OCI-LY1 (cell line): ENCODE measurements around the gene ARHGAP25.

Experiments used
- H2AFZ ChIP-seq: fragments of 200-600 bp; sonication (generic), shearing (Covaris generic); 2 replicates; pipeline ENCODE4 v1.6.0; 2014; ENCODE audit warnings: antibody characterized with exemption, mild to moderate bottlenecking, low read length
- H3F3A ChIP-seq: fragments of 200-600 bp; sonication (generic), shearing (Covaris generic); 2 replicates; pipeline ENCODE4 v1.6.0; 2014; ENCODE audit warnings: mild to moderate bottlenecking, antibody characterized with exemption, low read length, moderate library complexity; ENCODE audit not compliant: insufficient read depth
- H3K27ac ChIP-seq: fragments of 200-600 bp; sonication (generic); 2 replicates; pipeline ENCODE4 v1.5.1; 2014; ENCODE audit warnings: low read length, mixed run types, mild to moderate bottlenecking, low read depth; ENCODE audit not compliant: poor library complexity, severe bottlenecking
- H3K27me3 ChIP-seq: fragments of 200-600 bp; sonication (generic); 2 replicates; pipeline ENCODE4 v1.6.0; 2014; ENCODE audit warnings: antibody characterized with exemption, mild to moderate bottlenecking, low read length, moderate library complexity; ENCODE audit not compliant: insufficient read depth
- H3K36me3 ChIP-seq: fragments of 200-600 bp; sonication (generic); 2 replicates; pipeline ENCODE4 v1.6.1; 2014; ENCODE audit warnings: mild to moderate bottlenecking, antibody characterized with exemption, low read length, moderate library complexity, mixed read lengths; ENCODE audit not compliant: insufficient read depth
- H3K4me1 ChIP-seq: fragments of 200-600 bp; sonication (generic); 2 replicates; pipeline ENCODE4 v1.5.1; 2014; ENCODE audit warnings: mild to moderate bottlenecking, low read length, moderate library complexity; ENCODE audit not compliant: insufficient read depth, severe bottlenecking
- H3K4me2 ChIP-seq: fragments of 200-600 bp; sonication (generic), shearing (Covaris generic); 2 replicates; pipeline ENCODE4 v1.6.1; 2014; ENCODE audit warnings: low read length
- H3K4me3 ChIP-seq: fragments of 200-600 bp; sonication (generic); 2 replicates; pipeline ENCODE4 v1.5.1; 2014; ENCODE audit warnings: low read length, low read depth, mild to moderate bottlenecking, mixed read lengths; ENCODE audit not compliant: poor library complexity, severe bottlenecking
- H3K79me2 ChIP-seq: fragments of 200-600 bp; shearing (Covaris generic); 2 replicates; pipeline ENCODE4 v1.6.1; 2016; ENCODE audit warnings: mixed run types, low read length, mixed read lengths; ENCODE audit not compliant: insufficient read depth
- H3K9ac ChIP-seq: fragments of 200-600 bp; sonication (generic), shearing (Covaris generic); 2 replicates; pipeline ENCODE4 v1.6.1; 2014; ENCODE audit warnings: mild to moderate bottlenecking, low read length, mixed read lengths
- H3K9me2 ChIP-seq: fragments of 200-600 bp; sonication (generic), shearing (Covaris generic); 2 replicates; pipeline ENCODE4 v1.6.1; 2014; ENCODE audit warnings: low read depth, mild to moderate bottlenecking, low read length, mixed read lengths
- H3K9me3 ChIP-seq: fragments of 200-600 bp; shearing (Covaris generic); 2 replicates; pipeline ENCODE4 v1.6.1; 2014; ENCODE audit warnings: low read length, mixed read lengths
- H4K20me1 ChIP-seq: fragments of 200-600 bp; sonication (generic), shearing (Covaris generic); 2 replicates; pipeline ENCODE4 v1.6.0; 2016; ENCODE audit warnings: mild to moderate bottlenecking, low read length; ENCODE audit not compliant: insufficient read depth
- CTCF ChIP-seq: fragments of 200-600 bp; sonication (generic), shearing (Covaris generic); IDR thresholded peaks from 2 replicates; pipeline ENCODE4 v1.5.1; 2017; ENCODE audit warnings: mild to moderate bottlenecking, antibody characterized with exemption, low read length, moderate library complexity, mixed read lengths
- EZH2 ChIP-seq: fragments of 200-600 bp; sonication (generic), shearing (Covaris generic); IDR thresholded peaks from 2 replicates; pipeline ENCODE4 v1.8.0; 2017; ENCODE audit warnings: borderline replicate concordance, mixed run types, mild to moderate bottlenecking, antibody characterized with exemption, low read length, moderate library complexity, mixed read lengths

ARHGAP25 gene

GRCh38 chr2:68745006-68745405 lies 10.4 kb downstream of the ARHGAP25 start:
- H3K4me3 ChIP-seq: no peak overlapping the region
- H3F3A ChIP-seq: peaks cover 3% of the 10 kb centered on the region; the same call in 1 of the 2 replicates
- H3K27me3 ChIP-seq: no peaks in the 10 kb centered on the region
- H3K27ac ChIP-seq: peak overlapping the region; percentile 73
- H3K9ac ChIP-seq: no peak overlapping the region; the same call in 1 of the 2 replicates
- no peaks in the 10 kb centered on the region for H3K9me2 ChIP-seq
- H2AFZ ChIP-seq: no peak overlapping the region
- H3K79me2 ChIP-seq: peaks cover 42% of the 10 kb centered on the region
- TF ChIP-seq EZH2: no peak
- TF ChIP-seq CTCF: no peak
- no peaks in the 10 kb centered on the region for H3K9me3 ChIP-seq
- peak overlapping the region; percentile 84; the same call in 1 of the 2 replicates for H3K4me2 ChIP-seq
- peaks cover 14% of the 10 kb centered on the region for H3K36me3 ChIP-seq
- peaks cover 71% of the 10 kb centered on the region for H3K4me1 ChIP-seq
- no peaks in the 10 kb centered on the region for H4K20me1 ChIP-seq

- H3K4me2 ChIP-seq: no peak overlapping the region
- H3K9me2 ChIP-seq: no peaks in the 10 kb centered on the region
- peaks cover 28% of the 10 kb centered on the region for H3K79me2 ChIP-seq
- no peak overlapping the region for H3K27ac ChIP-seq
- peaks cover 66% of the 10 kb centered on the region for H3K4me1 ChIP-seq
- H4K20me1 ChIP-seq: no peaks in the 10 kb centered on the region
- peaks cover 3% of the 10 kb centered on the region; the same call in 1 of the 2 replicates for H3F3A ChIP-seq
- no peaks in the 10 kb centered on the region for H3K9me3 ChIP-seq
- H3K9ac ChIP-seq: no peak overlapping the region
- peaks cover 14% of the 10 kb centered on the region for H3K36me3 ChIP-seq
- no peaks in the 10 kb centered on the region for H3K27me3 ChIP-seq
- TF ChIP-seq CTCF: no peak
- TF ChIP-seq EZH2: no peak
- no peak overlapping the region for H3K4me3 ChIP-seq
- no peak overlapping the region for H2AFZ ChIP-seq
Measured at GRCh38 chr2:68746408-68746807, 11.8 kb downstream of the ARHGAP25 start.

GRCh38 chr2:68747413-68747812 lies 12.8 kb downstream of the ARHGAP25 start:
- no peaks in the 10 kb centered on the region for H3K9me2 ChIP-seq
- no peak overlapping the region for H2AFZ ChIP-seq
- H3K4me2 ChIP-seq: no peak overlapping the region
- no peak overlapping the region for H3K4me3 ChIP-seq
- peaks cover 25% of the 10 kb centered on the region for H3K79me2 ChIP-seq
- H3F3A ChIP-seq: peaks cover 3% of the 10 kb centered on the region; the same call in 1 of the 2 replicates
- no peak overlapping the region for H3K9ac ChIP-seq
- peaks cover 66% of the 10 kb centered on the region for H3K4me1 ChIP-seq
- no peaks in the 10 kb centered on the region for H3K27me3 ChIP-seq
- TF ChIP-seq CTCF: no peak
- no peak for TF ChIP-seq EZH2
- no peaks in the 10 kb centered on the region for H3K9me3 ChIP-seq
- peaks cover 16% of the 10 kb centered on the region for H3K36me3 ChIP-seq
- no peaks in the 10 kb centered on the region for H4K20me1 ChIP-seq
- peak overlapping the region; percentile 45 for H3K27ac ChIP-seq
